ENCODE results near the gene KYNU. TPM values are rescaled to one million over a fixed set of nuclear protein-coding genes. Genes with fewer than 3 reads are reported as not detected.

The KYNU gene
- total RNA-seq, 1 donor from 2014 or later, result 0.26 TPM

- Mint-ChIP-seq H3K4me3 (no peak overlapping the region), H3K27ac (ENCODE audit: unreplicated experiment) (no peak overlapping the region), H3K9me3 (no peaks in the 10 kb centered on the region), H3K27me3 (ENCODE audit: low read depth) (no peaks in the 10 kb centered on the region), H3K4me1 (no peaks in the 10 kb centered on the region), H3K36me3 (ENCODE audit: low read depth) (no peaks in the 10 kb centered on the region)
- no peak for TF ChIP-seq CTCF (conservative IDR thresholded peaks at IDR 0.05)
- no peak for DNase-seq (ENCODE audit: low read depth, low spot score)
Observed at GRCh38 chr2:142875652-142876051, 1.8 kb upstream of the KYNU start.

GRCh38 chr2:142876423-142876822 is 1.0 kb upstream of the KYNU start:
- H3K27me3 Mint-ChIP-seq (ENCODE audit: low read depth), result no peaks in the 10 kb centered on the region
- no peak overlapping the region for H3K4me3 Mint-ChIP-seq
- no peak overlapping the region for H3K27ac Mint-ChIP-seq (ENCODE audit: unreplicated experiment)
- no peak for DNase-seq (ENCODE audit: low read depth, low spot score)
- H3K9me3 Mint-ChIP-seq, result no peaks in the 10 kb centered on the region
- TF ChIP-seq CTCF (conservative IDR thresholded peaks at IDR 0.05), result no peak
- no peaks in the 10 kb centered on the region for H3K4me1 Mint-ChIP-seq
- H3K36me3 Mint-ChIP-seq (ENCODE audit: low read depth), result no peaks in the 10 kb centered on the region

GRCh38 chr2:142878031-142878678 is 691 bp downstream of the KYNU start:
- Mint-ChIP-seq H3K9me3 (no peaks in the 10 kb centered on the region), H3K4me3 (no peak overlapping the region), H3K27ac (ENCODE audit: unreplicated experiment) (no peak overlapping the region), H3K4me1 (no peaks in the 10 kb centered on the region), H3K27me3 (ENCODE audit: low read depth) (no peaks in the 10 kb centered on the region), H3K36me3 (ENCODE audit: low read depth) (no peaks in the 10 kb centered on the region)
- DNase-seq (ENCODE audit: low read depth, low spot score), result no peak
- TF ChIP-seq CTCF (conservative IDR thresholded peaks at IDR 0.05), result no peak

GRCh38 chr2:142879151-142879550 is 1.7 kb downstream of the KYNU start:
- peaks cover 4% of the 10 kb centered on the region for H3K9me3 Mint-ChIP-seq
- H3K36me3 Mint-ChIP-seq (ENCODE audit: low read depth), result no peaks in the 10 kb centered on the region
- no peak overlapping the region for H3K27ac Mint-ChIP-seq (ENCODE audit: unreplicated experiment)
- no peak overlapping the region for H3K4me3 Mint-ChIP-seq
- no peaks in the 10 kb centered on the region for H3K27me3 Mint-ChIP-seq (ENCODE audit: low read depth)
- H3K4me1 Mint-ChIP-seq, result no peaks in the 10 kb centered on the region
- no peak for DNase-seq (ENCODE audit: low read depth, low spot score)
- no peak for TF ChIP-seq CTCF (conservative IDR thresholded peaks at IDR 0.05)

- Mint-ChIP-seq H3K9me3 (peaks cover 4% of the 10 kb centered on the region), H3K4me1 (no peaks in the 10 kb centered on the region), H3K27me3 (ENCODE audit: low read depth) (no peaks in the 10 kb centered on the region), H3K4me3 (no peak overlapping the region), H3K27ac (ENCODE audit: unreplicated experiment) (no peak overlapping the region), H3K36me3 (ENCODE audit: low read depth) (no peaks in the 10 kb centered on the region)
- TF ChIP-seq CTCF (conservative IDR thresholded peaks at IDR 0.05), result no peak
- no peak for DNase-seq (ENCODE audit: low read depth, low spot score)
Observed at GRCh38 chr2:142880279-142880678, 2.8 kb downstream of the KYNU start.

Data from neural crest cell (in vitro differentiated cells).